WTC11 (cell line): ENCODE measurements around the gene TRPM8. TPM values are rescaled to one million over a fixed set of nuclear protein-coding genes. Genes with fewer than 3 reads are reported as not detected.

ENCODE experiments used
- ATAC-seq: fragments of 200-7000 bp; cut with Tn5 transposase; 2 replicates; pipeline ENCODE4 v1.10.0; 2021; ENCODE audit warnings: mild to moderate bottlenecking, moderate library complexity
- CTCF ChIA-PET: fragments of 300-600 bp; sonication (Branson Sonifier 250); formaldehyde crosslinking; loops from one replicate; lab custom pipeline; 2021; ENCODE audit warnings: antibody characterized with exemption; lab: Charles Lee
- POLR2A ChIA-PET: fragments of 350-600 bp; sonication (Branson Sonifier 250); formaldehyde crosslinking; loops from one replicate; lab custom pipeline; 2021; ENCODE audit warnings: antibody characterized with exemption; lab: Charles Lee
- DNase-seq: peaks from one replicate; pipeline ENCODE4 v3.0.0; 2021; ENCODE audit warnings: low spot score
- H3K27ac Mint-ChIP-seq: 2 replicates; pipeline ENCODE4 v1.8.0; 2021; ENCODE audit warnings: mixed read lengths
- H3K27me3 Mint-ChIP-seq: 2 replicates; pipeline ENCODE4 v1.8.0; 2021; ENCODE audit warnings: low read depth, mild to moderate bottlenecking, moderate library complexity, mixed read lengths
- H3K36me3 Mint-ChIP-seq: 2 replicates; pipeline ENCODE4 v1.8.0; 2021; ENCODE audit warnings: mixed read lengths
- H3K4me1 Mint-ChIP-seq: 2 replicates; pipeline ENCODE4 v1.8.0; 2022; ENCODE audit warnings: mixed read lengths
- H3K4me3 Mint-ChIP-seq: 2 replicates; pipeline ENCODE4 v1.8.0; 2021; ENCODE audit warnings: mild to moderate bottlenecking, moderate library complexity, mixed read lengths
- H3K9me3 Mint-ChIP-seq: 2 replicates; pipeline ENCODE4 v1.8.0; 2021; ENCODE audit warnings: mixed read lengths
- ESRRA ChIP-seq: sonication (generic); formaldehyde crosslinking; IDR thresholded peaks from 2 replicates; pipeline ENCODE4 v1.8.1; 2022; ENCODE audit warnings: mild to moderate bottlenecking, missing genetic modification reagents, borderline replicate concordance
- FOXJ3 ChIP-seq: sonication (generic); formaldehyde crosslinking; IDR thresholded peaks from 2 replicates; pipeline ENCODE4 v1.9.0; 2021; ENCODE audit warnings: missing genetic modification reagents, mild to moderate bottlenecking, borderline replicate concordance
- GRHL2 ChIP-seq: fragments of 250-450 bp; sonication (Bioruptor Pico); IDR thresholded peaks from 2 replicates; pipeline ENCODE4 v1.8.0; 2022; ENCODE audit warnings: mild to moderate bottlenecking, moderate library complexity; ENCODE audit not compliant: insufficient replicate concordance, severe bottlenecking
- JAZF1 ChIP-seq: fragments of 250-450 bp; sonication (Bioruptor Pico); IDR thresholded peaks from 2 replicates; pipeline ENCODE4 v1.9.0; 2021; ENCODE audit warnings: moderate library complexity, mild to moderate bottlenecking, inconsistent platforms
- JUN ChIP-seq: sonication (generic); formaldehyde crosslinking; IDR thresholded peaks from 2 replicates; pipeline ENCODE4 v1.8.0; 2023; ENCODE audit warnings: mild to moderate bottlenecking, missing genetic modification reagents
- NR2C2 ChIP-seq: sonication (generic); formaldehyde crosslinking; IDR thresholded peaks from 2 replicates; pipeline ENCODE4 v1.8.0; 2022; ENCODE audit warnings: mild to moderate bottlenecking, missing genetic modification reagents
- RORB ChIP-seq: fragments of 250-450 bp; sonication (Bioruptor Pico); IDR thresholded peaks from 2 replicates; pipeline ENCODE4 v1.9.0; 2021; ENCODE audit warnings: mild to moderate bottlenecking
- TCF7 ChIP-seq: sonication (generic); formaldehyde crosslinking; IDR thresholded peaks from 2 replicates; pipeline ENCODE4 v1.8.0; 2022; ENCODE audit warnings: mild to moderate bottlenecking, low read depth, missing genetic modification reagents, moderate library complexity
- TP53 ChIP-seq: sonication (generic); formaldehyde crosslinking; IDR thresholded peaks from 2 replicates; pipeline ENCODE4 v1.8.1; 2023; ENCODE audit warnings: mild to moderate bottlenecking, missing genetic modification reagents
- total RNA-seq: library from RNA; stranded (reverse); gene quantifications from 3 replicates; pipeline ENCODE4 v1.2.3, GENCODE V29; 2021
- TF ChIP-seq, protein P1 (sequence below): fragments of 250-450 bp; sonication (Bioruptor Pico); IDR thresholded peaks from 2 replicates; pipeline ENCODE4 v1.9.0; 2021; ENCODE audit warnings: mild to moderate bottlenecking
- TF ChIP-seq, protein P2 (sequence below): fragments of 250-450 bp; sonication (Bioruptor Pico); IDR thresholded peaks from 2 replicates; pipeline ENCODE4 v1.9.0; 2021; ENCODE audit warnings: mild to moderate bottlenecking
- TF ChIP-seq, protein P3 (sequence below): sonication (generic); formaldehyde crosslinking; IDR thresholded peaks from 2 replicates; pipeline ENCODE4 v1.8.1; 2022; ENCODE audit warnings: missing genetic modification reagents, borderline replicate concordance
- TF ChIP-seq, protein P4 (sequence below): sonication (generic); formaldehyde crosslinking; conservative IDR thresholded peaks from 2 replicates; pipeline ENCODE4 v1.8.1; 2022; ENCODE audit warnings: mild to moderate bottlenecking, missing genetic modification reagents
- TF ChIP-seq, protein P5 (sequence below): fragments of 250-450 bp; sonication (Bioruptor Pico); IDR thresholded peaks from 2 replicates; pipeline ENCODE4 v1.9.0; 2021; ENCODE audit warnings: mild to moderate bottlenecking, borderline replicate concordance
- TF ChIP-seq, protein P6 (sequence below): sonication (generic); formaldehyde crosslinking; IDR thresholded peaks from 2 replicates; pipeline ENCODE4 v1.8.1; 2022; ENCODE audit warnings: mild to moderate bottlenecking, moderate library complexity, missing genetic modification reagents

TRPM8 gene
- total RNA-seq, 1 experiment from 2014 or later, result 0.26 TPM

DNA sequence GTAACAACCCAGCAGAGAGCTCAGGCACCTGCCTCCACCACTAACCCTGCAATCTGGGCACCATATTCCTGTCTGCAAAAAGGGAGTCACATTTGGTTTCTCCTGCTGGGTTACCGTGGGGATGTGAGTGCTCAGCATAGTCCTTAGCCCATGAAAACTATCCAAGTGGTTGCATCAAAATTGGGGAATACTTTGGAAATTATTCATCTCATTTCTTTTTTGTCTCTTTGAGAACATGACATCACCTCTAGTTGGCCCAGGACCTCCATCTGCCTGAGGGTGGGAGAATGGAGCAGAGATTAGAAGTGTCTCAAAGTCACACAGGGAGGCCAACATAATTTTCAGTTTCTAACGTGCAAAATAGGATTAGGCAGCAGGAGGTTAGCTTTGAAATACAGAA, 114.0 kb downstream of the TRPM8 start:
- CTCF ChIA-PET, result no interaction called here
- H3K27ac Mint-ChIP-seq, result no peak overlapping the region
- no peak overlapping the region for H3K4me3 Mint-ChIP-seq
- TF ChIP-seq JAZF1 (CRISPR knock-in tag) (no peak), RORB (CRISPR knock-in tag) (no peak)
- TF ChIP-seq, protein P1, sequence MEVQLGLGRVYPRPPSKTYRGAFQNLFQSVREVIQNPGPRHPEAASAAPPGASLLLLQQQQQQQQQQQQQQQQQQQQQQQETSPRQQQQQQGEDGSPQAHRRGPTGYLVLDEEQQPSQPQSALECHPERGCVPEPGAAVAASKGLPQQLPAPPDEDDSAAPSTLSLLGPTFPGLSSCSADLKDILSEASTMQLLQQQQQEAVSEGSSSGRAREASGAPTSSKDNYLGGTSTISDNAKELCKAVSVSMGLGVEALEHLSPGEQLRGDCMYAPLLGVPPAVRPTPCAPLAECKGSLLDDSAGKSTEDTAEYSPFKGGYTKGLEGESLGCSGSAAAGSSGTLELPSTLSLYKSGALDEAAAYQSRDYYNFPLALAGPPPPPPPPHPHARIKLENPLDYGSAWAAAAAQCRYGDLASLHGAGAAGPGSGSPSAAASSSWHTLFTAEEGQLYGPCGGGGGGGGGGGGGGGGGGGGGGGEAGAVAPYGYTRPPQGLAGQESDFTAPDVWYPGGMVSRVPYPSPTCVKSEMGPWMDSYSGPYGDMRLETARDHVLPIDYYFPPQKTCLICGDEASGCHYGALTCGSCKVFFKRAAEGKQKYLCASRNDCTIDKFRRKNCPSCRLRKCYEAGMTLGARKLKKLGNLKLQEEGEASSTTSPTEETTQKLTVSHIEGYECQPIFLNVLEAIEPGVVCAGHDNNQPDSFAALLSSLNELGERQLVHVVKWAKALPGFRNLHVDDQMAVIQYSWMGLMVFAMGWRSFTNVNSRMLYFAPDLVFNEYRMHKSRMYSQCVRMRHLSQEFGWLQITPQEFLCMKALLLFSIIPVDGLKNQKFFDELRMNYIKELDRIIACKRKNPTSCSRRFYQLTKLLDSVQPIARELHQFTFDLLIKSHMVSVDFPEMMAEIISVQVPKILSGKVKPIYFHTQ (CRISPR knock-in tag), result no peak
- no peak for ATAC-seq
- POLR2A ChIA-PET, result no interaction called here
- H3K36me3 Mint-ChIP-seq, result peaks cover 5% of the 10 kb centered on the region; the same call in 1 of the 2 replicates
- peaks cover 15% of the 10 kb centered on the region for H3K9me3 Mint-ChIP-seq
- 0 out of 2 replicates have a peak, but pooled peaks cover 2% of the 10 kb centered on the region for H3K4me1 Mint-ChIP-seq
- H3K27me3 Mint-ChIP-seq, result peaks cover 9% of the 10 kb centered on the region
- no peak for DNase-seq

DNA sequence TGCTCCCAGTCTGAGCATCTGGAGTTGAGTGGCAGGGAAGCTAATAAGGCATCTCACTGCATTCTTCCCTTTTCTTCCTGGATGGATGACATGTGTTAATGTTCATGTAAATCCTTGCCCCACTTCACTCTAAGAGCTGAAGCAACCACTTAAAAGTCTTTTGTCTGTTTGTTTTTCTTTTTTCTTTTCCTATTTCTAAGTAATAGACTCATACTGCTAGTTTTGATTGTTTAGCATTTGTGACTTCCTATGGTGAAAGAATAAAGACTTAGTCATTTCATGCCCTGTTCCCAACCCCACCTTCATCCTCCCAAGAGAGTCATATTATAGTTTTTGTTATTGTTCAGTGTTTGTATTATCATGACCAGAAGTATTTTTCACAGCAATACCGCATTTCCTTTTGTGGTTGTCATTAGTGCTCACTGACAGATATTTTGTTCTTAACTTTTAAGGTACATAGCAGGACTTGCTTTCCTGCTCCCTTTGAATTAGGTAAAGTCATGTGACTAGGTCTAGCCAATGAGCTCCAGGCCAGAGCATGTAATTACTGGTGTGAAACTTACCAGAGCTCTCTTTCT, 115.2 kb downstream of the TRPM8 start:
- DNase-seq, result no peak
- Mint-ChIP-seq H3K9me3 (peaks cover 24% of the 10 kb centered on the region), H3K36me3 (peaks cover 5% of the 10 kb centered on the region; the same call in 1 of the 2 replicates), H3K4me1 (no peaks in the 10 kb centered on the region), H3K4me3 (no peak overlapping the region), H3K27ac (no peak overlapping the region), H3K27me3 (peaks cover 2% of the 10 kb centered on the region; the same call in 1 of the 2 replicates)
- no peak for TF ChIP-seq FOXJ3 (CRISPR knock-in tag)
- TF ChIP-seq, protein P2, sequence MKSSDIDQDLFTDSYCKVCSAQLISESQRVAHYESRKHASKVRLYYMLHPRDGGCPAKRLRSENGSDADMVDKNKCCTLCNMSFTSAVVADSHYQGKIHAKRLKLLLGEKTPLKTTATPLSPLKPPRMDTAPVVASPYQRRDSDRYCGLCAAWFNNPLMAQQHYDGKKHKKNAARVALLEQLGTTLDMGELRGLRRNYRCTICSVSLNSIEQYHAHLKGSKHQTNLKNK, result no peak
- TF ChIP-seq TCF7 (CRISPR knock-in tag), result no peak
- TF ChIP-seq, protein P3, sequence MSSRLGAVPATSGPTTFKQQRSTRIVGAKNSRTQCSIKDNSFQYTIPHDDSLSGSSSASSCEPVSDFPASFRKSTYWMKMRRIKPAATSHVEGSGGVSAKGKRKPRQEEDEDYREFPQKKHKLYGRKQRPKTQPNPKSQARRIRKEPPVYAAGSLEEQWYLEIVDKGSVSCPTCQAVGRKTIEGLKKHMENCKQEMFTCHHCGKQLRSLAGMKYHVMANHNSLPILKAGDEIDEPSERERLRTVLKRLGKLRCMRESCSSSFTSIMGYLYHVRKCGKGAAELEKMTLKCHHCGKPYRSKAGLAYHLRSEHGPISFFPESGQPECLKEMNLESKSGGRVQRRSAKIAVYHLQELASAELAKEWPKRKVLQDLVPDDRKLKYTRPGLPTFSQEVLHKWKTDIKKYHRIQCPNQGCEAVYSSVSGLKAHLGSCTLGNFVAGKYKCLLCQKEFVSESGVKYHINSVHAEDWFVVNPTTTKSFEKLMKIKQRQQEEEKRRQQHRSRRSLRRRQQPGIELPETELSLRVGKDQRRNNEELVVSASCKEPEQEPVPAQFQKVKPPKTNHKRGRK, result no peak
- POLR2A ChIA-PET, result interaction anchor here (0.6 kb wide), 1 partner anchor 21 kb away, joined by 5 read pairs; no protein-coding TSS in a partner anchor
- ATAC-seq, result no peak
- CTCF ChIA-PET, result interaction anchor here (0.5 kb wide), 1 partner anchor 104 kb away, joined by 4 read pairs; no protein-coding TSS in a partner anchor

DNA sequence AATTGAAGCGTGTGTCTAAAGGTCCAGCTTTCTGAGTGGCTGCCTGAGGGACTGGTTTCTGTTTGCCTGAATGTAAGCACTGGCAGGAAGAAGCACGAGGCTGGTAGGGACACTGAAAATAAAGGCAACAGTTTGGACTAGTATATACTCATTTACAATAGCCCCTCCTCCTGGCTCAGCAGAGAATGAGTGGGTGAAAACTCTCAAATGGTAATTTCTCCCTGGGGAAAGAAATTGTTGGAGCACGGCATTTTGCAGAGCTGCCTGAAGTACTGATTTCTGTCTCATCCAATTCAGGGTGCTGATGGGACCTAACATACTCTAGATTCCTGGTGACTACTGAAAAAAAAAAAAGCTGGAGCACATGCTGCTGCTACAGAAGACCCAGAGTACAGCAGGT, 116.0 kb downstream of the TRPM8 start:
- ATAC-seq (no peak; the same call in 1 of the 2 replicates), DNase-seq (no peak)
- peaks cover 5% of the 10 kb centered on the region; the same call in 1 of the 2 replicates for H3K36me3 Mint-ChIP-seq
- H3K9me3 Mint-ChIP-seq, result peaks cover 21% of the 10 kb centered on the region
- H3K27me3 Mint-ChIP-seq, result no peaks in the 10 kb centered on the region; the same call in 1 of the 2 replicates
- no peak overlapping the region for H3K27ac Mint-ChIP-seq
- no peaks in the 10 kb centered on the region for H3K4me1 Mint-ChIP-seq
- H3K4me3 Mint-ChIP-seq, result no peak overlapping the region
- CTCF ChIA-PET, result interaction anchor here (0.5 kb wide), 1 partner anchor 105 kb away, joined by 4 read pairs; no protein-coding TSS in a partner anchor
- POLR2A ChIA-PET, result interaction anchor here (0.6 to 0.7 kb wide), 2 partner anchors 21 to 22 kb away, joined by 5 to 6 read pairs; no protein-coding TSS in a partner anchor
- TF ChIP-seq, protein P4, sequence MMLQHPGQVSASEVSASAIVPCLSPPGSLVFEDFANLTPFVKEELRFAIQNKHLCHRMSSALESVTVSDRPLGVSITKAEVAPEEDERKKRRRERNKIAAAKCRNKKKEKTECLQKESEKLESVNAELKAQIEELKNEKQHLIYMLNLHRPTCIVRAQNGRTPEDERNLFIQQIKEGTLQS (CRISPR knock-in tag), result no peak
- TF ChIP-seq JUN (CRISPR knock-in tag), result no peak
- no peak for TF ChIP-seq ESRRA
- TF ChIP-seq, protein P5, sequence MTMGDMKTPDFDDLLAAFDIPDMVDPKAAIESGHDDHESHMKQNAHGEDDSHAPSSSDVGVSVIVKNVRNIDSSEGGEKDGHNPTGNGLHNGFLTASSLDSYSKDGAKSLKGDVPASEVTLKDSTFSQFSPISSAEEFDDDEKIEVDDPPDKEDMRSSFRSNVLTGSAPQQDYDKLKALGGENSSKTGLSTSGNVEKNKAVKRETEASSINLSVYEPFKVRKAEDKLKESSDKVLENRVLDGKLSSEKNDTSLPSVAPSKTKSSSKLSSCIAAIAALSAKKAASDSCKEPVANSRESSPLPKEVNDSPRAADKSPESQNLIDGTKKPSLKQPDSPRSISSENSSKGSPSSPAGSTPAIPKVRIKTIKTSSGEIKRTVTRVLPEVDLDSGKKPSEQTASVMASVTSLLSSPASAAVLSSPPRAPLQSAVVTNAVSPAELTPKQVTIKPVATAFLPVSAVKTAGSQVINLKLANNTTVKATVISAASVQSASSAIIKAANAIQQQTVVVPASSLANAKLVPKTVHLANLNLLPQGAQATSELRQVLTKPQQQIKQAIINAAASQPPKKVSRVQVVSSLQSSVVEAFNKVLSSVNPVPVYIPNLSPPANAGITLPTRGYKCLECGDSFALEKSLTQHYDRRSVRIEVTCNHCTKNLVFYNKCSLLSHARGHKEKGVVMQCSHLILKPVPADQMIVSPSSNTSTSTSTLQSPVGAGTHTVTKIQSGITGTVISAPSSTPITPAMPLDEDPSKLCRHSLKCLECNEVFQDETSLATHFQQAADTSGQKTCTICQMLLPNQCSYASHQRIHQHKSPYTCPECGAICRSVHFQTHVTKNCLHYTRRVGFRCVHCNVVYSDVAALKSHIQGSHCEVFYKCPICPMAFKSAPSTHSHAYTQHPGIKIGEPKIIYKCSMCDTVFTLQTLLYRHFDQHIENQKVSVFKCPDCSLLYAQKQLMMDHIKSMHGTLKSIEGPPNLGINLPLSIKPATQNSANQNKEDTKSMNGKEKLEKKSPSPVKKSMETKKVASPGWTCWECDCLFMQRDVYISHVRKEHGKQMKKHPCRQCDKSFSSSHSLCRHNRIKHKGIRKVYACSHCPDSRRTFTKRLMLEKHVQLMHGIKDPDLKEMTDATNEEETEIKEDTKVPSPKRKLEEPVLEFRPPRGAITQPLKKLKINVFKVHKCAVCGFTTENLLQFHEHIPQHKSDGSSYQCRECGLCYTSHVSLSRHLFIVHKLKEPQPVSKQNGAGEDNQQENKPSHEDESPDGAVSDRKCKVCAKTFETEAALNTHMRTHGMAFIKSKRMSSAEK (CRISPR knock-in tag), result no peak
- TF ChIP-seq NR2C2 (CRISPR knock-in tag), result no peak
- TF ChIP-seq TP53 (CRISPR knock-in tag), result no peak
- TF ChIP-seq GRHL2 (CRISPR knock-in tag), result no peak
- TF ChIP-seq, protein P6, sequence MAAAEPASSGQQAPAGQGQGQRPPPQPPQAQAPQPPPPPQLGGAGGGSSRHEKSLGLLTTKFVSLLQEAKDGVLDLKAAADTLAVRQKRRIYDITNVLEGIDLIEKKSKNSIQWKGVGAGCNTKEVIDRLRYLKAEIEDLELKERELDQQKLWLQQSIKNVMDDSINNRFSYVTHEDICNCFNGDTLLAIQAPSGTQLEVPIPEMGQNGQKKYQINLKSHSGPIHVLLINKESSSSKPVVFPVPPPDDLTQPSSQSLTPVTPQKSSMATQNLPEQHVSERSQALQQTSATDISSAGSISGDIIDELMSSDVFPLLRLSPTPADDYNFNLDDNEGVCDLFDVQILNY (CRISPR knock-in tag), result no peak
